CD14-positive monocyte (primary cell): ENCODE data around the gene PIH1D2. TPM values are rescaled to one million over a fixed set of nuclear protein-coding genes. Genes with fewer than 3 reads are reported as not detected.
"Not testable (repeated sequence)": the region's sequence is repeated elsewhere in the genome, so short reads cannot be mapped to it uniquely, and the experiment has no call there.

Source experiments
- DNase-seq, 3 donors: peaks; one replicate each; pipeline ENCODE4 v3.0.0-alpha.2; 2011 to 2022
- H2AFZ ChIP-seq: 2 replicates; pipeline ENCODE4 v1.6.0; 2012; ENCODE audit warnings: mild to moderate bottlenecking, low read depth, low read length, inconsistent platforms; ENCODE audit not compliant: insufficient read depth, poor library complexity, severe bottlenecking
- H3K27ac ChIP-seq, 2 donors: 1 replicate in 1 of 2; 2 replicates in 1 of 2; pipeline ENCODE4 v1.5.1; 2012 to 2013; ENCODE audit warnings: low read length in 2 of 2, control low read depth in 1 of 2, inconsistent platforms in 1 of 2, low read depth in 1 of 2, mild to moderate bottlenecking in 1 of 2
- H3K27me3 ChIP-seq, 2 donors: one replicate each; pipeline versions ENCODE4 v1.6.0 to v1.6.1; 2011 to 2013; ENCODE audit warnings: low read length in 2 of 2; ENCODE audit not compliant: control insufficient read depth in 2 of 2, insufficient read depth in 2 of 2
- H3K36me3 ChIP-seq, 2 donors: replicated peaks in 1 of 2; 1 replicate in 1 of 2; 2 replicates in 1 of 2; pipeline versions ENCODE4 v1.5.1 to v1.6.1; 2012 to 2013; ENCODE audit warnings: low read length in 2 of 2, control low read depth in 1 of 2, inconsistent platforms in 1 of 2, mild to moderate bottlenecking in 1 of 2; ENCODE audit not compliant: insufficient read depth in 2 of 2, control insufficient read depth in 1 of 2
- H3K4me1 ChIP-seq, 2 donors: 1 replicate in 1 of 2; 2 replicates in 1 of 2; pipeline versions ENCODE4 v1.5.1 to v1.6.1; 2012 to 2013; ENCODE audit warnings: low read length in 2 of 2, control low read depth in 1 of 2, inconsistent platforms in 1 of 2, mild to moderate bottlenecking in 1 of 2, moderate library complexity in 1 of 2; ENCODE audit not compliant: insufficient read depth in 2 of 2, control insufficient read depth in 1 of 2
- H3K4me2 ChIP-seq: replicated peaks from 2 replicates; pipeline ENCODE3; 2012; ENCODE audit warnings: low read length, moderate library complexity, mild to moderate bottlenecking; ENCODE audit not compliant: poor library complexity, severe bottlenecking; ENCODE audit errors: extremely low read depth
- H3K4me3 ChIP-seq, 3 experiments: fragments of 200-600 bp in 1 of 3; sonication (generic) in 1 of 3; replicated peaks in 1 of 3; 1 replicate in 2 of 3; 2 replicates in 1 of 3; pipeline ENCODE4 v1.5.1; 2011 to 2013; ENCODE audit warnings: low read length in 3 of 3, mild to moderate bottlenecking in 3 of 3, control low read depth in 2 of 3, low read depth in 2 of 3, inconsistent platforms in 1 of 3, moderate library complexity in 1 of 3
- H3K79me2 ChIP-seq: 2 replicates; pipeline ENCODE4 v1.6.0; 2012; ENCODE audit warnings: mild to moderate bottlenecking, control low read depth, inconsistent platforms, low read length, moderate library complexity; ENCODE audit not compliant: insufficient read depth
- H3K9ac ChIP-seq: 2 replicates; pipeline ENCODE4 v1.6.0; 2017; ENCODE audit warnings: low read length, mild to moderate bottlenecking; ENCODE audit not compliant: insufficient read depth, poor library complexity, severe bottlenecking
- H3K9me3 ChIP-seq, 2 donors: replicated peaks in 1 of 2; 1 replicate in 1 of 2; 2 replicates in 1 of 2; pipeline versions ENCODE4 v1.5.1 to v1.6.1; 2012 to 2013; ENCODE audit warnings: low read length in 2 of 2, control low read depth in 1 of 2; ENCODE audit not compliant: control insufficient read depth in 1 of 2, insufficient read depth in 1 of 2
- H4K20me1 ChIP-seq: 2 replicates; pipeline ENCODE4 v1.6.0; 2012; ENCODE audit warnings: mild to moderate bottlenecking, low read length, control low read depth, moderate library complexity; ENCODE audit not compliant: insufficient read depth
- H3K27ac Mint-ChIP-seq, 7 donors: one replicate each; pipeline ENCODE4 v1.8.0; 2020; ENCODE audit warnings: mild to moderate bottlenecking in 7 of 7, mixed read lengths in 7 of 7, moderate library complexity in 6 of 7, inconsistent platforms in 2 of 7
- H3K27me3 Mint-ChIP-seq, 3 donors: one replicate each; pipeline ENCODE4 v1.8.0; 2021 to 2022; ENCODE audit warnings: low read depth in 3 of 3, mild to moderate bottlenecking in 3 of 3, mixed read lengths in 3 of 3, moderate library complexity in 3 of 3, inconsistent platforms in 1 of 3
- H3K36me3 Mint-ChIP-seq, 2 donors: one replicate each; pipeline ENCODE4 v1.8.0; 2020; ENCODE audit warnings: mixed read lengths in 2 of 2, inconsistent platforms in 1 of 2, mild to moderate bottlenecking in 1 of 2
- H3K4me1 Mint-ChIP-seq: one replicate; pipeline ENCODE4 v1.8.0; 2020; ENCODE audit warnings: mild to moderate bottlenecking, mixed read lengths
- H3K4me3 Mint-ChIP-seq, 2 donors: one replicate each; pipeline ENCODE4 v1.8.0; 2020; ENCODE audit warnings: mild to moderate bottlenecking in 2 of 2, mixed read lengths in 2 of 2, moderate library complexity in 1 of 2
- H3K9me3 Mint-ChIP-seq, 7 donors: one replicate each; pipeline ENCODE4 v1.8.0; 2020 to 2022; ENCODE audit warnings: mixed read lengths in 7 of 7, mild to moderate bottlenecking in 6 of 7, moderate library complexity in 6 of 7, inconsistent platforms in 2 of 7
- WGBS: methylation state at CpG from one replicate; pipeline ENCODE4 v1.1.5; 2013; ENCODE audit warnings: missing lambda C conversion rate; ENCODE audit not compliant: insufficient coverage; 5-methylcytosine and 5-hydroxymethylcytosine counted together
- intact Hi-C, 2 donors: fragments of 100-400 bp; cut with micrococcal nuclease; formaldehyde crosslinking; loops; one replicate each; pipeline versions ENCODE4 v1.15.0 to v1.15.1; 2023
- polyA plus RNA-seq, 3 donors: library from polyadenylated mRNA; depleted of rRNA in 1 of 3; unstranded in 2 of 3; stranded (reverse) in 1 of 3; fragments of 300-500 nt in 2 of 3; fragments of >200 nt in 1 of 3; fragmentation: Illumina TruSeq in 2 of 3; gene quantifications; 1 replicate in 2 of 3; 2 replicates in 1 of 3; pipeline ENCODE4 v1.2.3, GENCODE V29; 2012 to 2021
- TF ChIP-seq, protein P1 (sequence below): fragments of 200-600 bp; IDR thresholded peaks from one replicate; pipeline ENCODE4 v1.8.0; 2022; ENCODE audit warnings: antibody characterized with exemption, mild to moderate bottlenecking

The PIH1D2 gene
- polyA plus RNA-seq, 3 donors: not detected

DNA sequence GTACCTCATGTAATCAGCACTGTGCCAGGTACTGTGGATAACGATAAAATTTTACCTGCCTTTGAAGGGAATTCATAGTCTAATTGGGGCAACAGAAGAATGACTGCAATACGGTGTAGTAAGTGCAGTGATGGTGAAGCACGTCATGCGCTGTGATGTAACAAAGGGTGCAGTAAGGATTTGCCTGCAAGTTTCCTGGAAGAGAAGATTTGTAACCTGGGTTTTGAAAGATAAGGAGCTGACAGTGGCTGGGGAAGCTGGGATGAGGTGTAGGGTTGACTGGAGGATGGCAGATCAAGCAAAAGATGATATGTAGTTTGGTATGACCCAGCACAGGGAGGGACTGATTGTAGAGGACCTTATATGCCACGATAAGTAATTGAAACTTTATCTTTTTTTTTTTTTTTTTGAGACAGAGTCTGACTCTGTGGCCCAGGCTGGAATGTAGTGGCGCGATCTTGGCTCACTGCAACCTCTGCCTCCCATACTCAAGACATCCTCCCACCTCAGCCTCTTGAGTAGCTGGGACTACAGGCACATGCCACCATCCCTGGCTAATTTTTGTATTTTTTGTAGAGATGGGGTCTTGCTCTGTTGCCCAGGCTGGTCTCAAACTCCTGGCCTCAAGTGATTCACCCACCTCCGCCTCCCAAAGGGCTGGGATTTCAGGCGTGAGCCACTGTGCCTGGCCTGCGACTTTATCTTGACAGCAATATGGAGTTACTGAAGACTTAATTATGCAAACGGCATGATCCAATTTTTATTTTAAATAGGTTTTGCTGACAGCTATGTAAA, 24.1 kb upstream of the PIH1D2 start:
- H3K4me3 ChIP-seq: no peak overlapping the region
- H3K4me2 ChIP-seq: no peak overlapping the region
- H3K4me1 ChIP-seq: peaks cover 2 to 5% of the 10 kb centered on the region in 2 donors
- no peaks in the 10 kb centered on the region for H3K9me3 Mint-ChIP-seq
- no peaks in the 10 kb centered on the region for H3K9me3 ChIP-seq
- H3K79me2 ChIP-seq: peaks cover 8% of the 10 kb centered on the region
- H3K36me3 Mint-ChIP-seq: peaks cover 46 to 49% of the 10 kb centered on the region in 2 donors
- H3K27me3 Mint-ChIP-seq: peaks cover 0 to 1% (median 0%) of the 10 kb centered on the region in 3 donors
- no peak overlapping the region for H3K27ac ChIP-seq
- TF ChIP-seq, protein P1, sequence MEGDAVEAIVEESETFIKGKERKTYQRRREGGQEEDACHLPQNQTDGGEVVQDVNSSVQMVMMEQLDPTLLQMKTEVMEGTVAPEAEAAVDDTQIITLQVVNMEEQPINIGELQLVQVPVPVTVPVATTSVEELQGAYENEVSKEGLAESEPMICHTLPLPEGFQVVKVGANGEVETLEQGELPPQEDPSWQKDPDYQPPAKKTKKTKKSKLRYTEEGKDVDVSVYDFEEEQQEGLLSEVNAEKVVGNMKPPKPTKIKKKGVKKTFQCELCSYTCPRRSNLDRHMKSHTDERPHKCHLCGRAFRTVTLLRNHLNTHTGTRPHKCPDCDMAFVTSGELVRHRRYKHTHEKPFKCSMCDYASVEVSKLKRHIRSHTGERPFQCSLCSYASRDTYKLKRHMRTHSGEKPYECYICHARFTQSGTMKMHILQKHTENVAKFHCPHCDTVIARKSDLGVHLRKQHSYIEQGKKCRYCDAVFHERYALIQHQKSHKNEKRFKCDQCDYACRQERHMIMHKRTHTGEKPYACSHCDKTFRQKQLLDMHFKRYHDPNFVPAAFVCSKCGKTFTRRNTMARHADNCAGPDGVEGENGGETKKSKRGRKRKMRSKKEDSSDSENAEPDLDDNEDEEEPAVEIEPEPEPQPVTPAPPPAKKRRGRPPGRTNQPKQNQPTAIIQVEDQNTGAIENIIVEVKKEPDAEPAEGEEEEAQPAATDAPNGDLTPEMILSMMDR: no peak
- H2AFZ ChIP-seq: no peak overlapping the region
- DNase-seq: no peak
- H3K4me1 Mint-ChIP-seq: peaks cover 4% of the 10 kb centered on the region
- WGBS: 90% methylated on average over 4 of the region's 11 CpGs
- H4K20me1 ChIP-seq: peaks cover 13% of the 10 kb centered on the region
- no peak overlapping the region for H3K4me3 Mint-ChIP-seq
- H3K36me3 ChIP-seq: peaks cover 32 to 59% of the 10 kb centered on the region in 2 donors
- intact Hi-C loops: no loop called here
- no peaks in the 10 kb centered on the region for H3K27me3 ChIP-seq
- no peak overlapping the region for H3K9ac ChIP-seq
- peak overlapping the region in 2 of 7 donors; percentile 15 to 22 for H3K27ac Mint-ChIP-seq

DNA sequence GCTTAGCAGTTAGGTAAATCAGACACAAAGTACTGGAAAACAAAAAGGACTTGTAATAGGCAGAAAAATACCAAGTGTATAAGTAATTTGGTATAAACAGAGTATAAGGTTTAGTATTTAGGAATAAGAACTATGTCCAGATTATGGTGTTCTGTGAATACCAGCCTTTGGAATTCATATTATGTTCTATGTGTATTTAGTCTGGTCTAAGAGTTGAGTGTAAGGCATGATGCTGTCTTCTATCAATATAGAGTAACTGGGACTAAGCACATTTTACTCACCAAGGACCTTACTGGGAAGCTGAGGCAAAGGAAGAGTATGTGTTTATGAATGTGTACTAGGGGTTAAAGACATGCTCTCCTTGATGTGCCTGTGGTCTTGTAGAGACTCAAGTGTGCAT, 22.4 kb upstream of the PIH1D2 start:
- H3K9ac ChIP-seq: no peak overlapping the region
- Mint-ChIP-seq H3K27me3 (peaks cover 0 to 1% (median 0%) of the 10 kb centered on the region in 3 donors), H3K9me3 (no peaks in the 10 kb centered on the region), H3K4me3 (no peak overlapping the region), H3K4me1 (peaks cover 3% of the 10 kb centered on the region), H3K27ac (no peak overlapping the region), H3K36me3 (peaks cover 62 to 64% of the 10 kb centered on the region in 2 donors)
- peaks cover 20% of the 10 kb centered on the region for H3K79me2 ChIP-seq
- H3K27me3 ChIP-seq: no peaks in the 10 kb centered on the region
- no peak overlapping the region for H2AFZ ChIP-seq
- no peak for DNase-seq
- no peaks in the 10 kb centered on the region for H3K9me3 ChIP-seq
- no peak overlapping the region for H3K4me3 ChIP-seq
- H3K27ac ChIP-seq: no peak overlapping the region
- TF ChIP-seq, protein P1: no peak
- peaks cover 19% of the 10 kb centered on the region for H4K20me1 ChIP-seq
- no peaks in the 10 kb centered on the region for H3K4me1 ChIP-seq
- intact Hi-C loops: no loop called here
- peaks cover 48 to 77% of the 10 kb centered on the region in 2 donors for H3K36me3 ChIP-seq
- no peak overlapping the region for H3K4me2 ChIP-seq

DNA sequence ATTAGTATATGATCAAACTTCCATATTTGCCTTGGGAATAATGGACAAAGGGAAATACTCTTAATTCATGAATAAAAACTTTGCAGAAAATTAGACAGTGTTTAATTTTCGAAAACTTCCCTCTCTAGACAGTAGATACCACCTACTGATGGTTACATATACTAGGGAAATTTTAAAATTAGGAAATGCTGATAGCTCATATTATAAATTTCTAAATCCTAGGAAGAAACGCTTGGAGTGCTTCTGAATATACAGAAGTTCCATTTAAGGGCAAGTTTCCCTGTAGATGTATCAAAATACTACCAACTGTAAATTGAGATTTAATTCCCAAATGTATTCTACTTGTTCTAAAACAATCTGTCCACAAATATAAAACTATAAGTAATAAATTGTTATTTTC, 21.5 kb upstream of the PIH1D2 start:
- Histone ChIP-seq H3K36me3 (peaks cover 56 to 86% of the 10 kb centered on the region in 2 donors), H4K20me1 (peaks cover 19% of the 10 kb centered on the region), H3K79me2 (peaks cover 28% of the 10 kb centered on the region)
- H3K4me3 Mint-ChIP-seq, H3K27ac ChIP-seq, H3K9me3 ChIP-seq, H2AFZ ChIP-seq, DNase-seq, H3K27me3 ChIP-seq, H3K4me1 ChIP-seq, H3K4me2 ChIP-seq, H3K4me3 ChIP-seq, H3K27me3 Mint-ChIP-seq, H3K9ac ChIP-seq, H3K27ac Mint-ChIP-seq, H3K4me1 Mint-ChIP-seq, H3K9me3 Mint-ChIP-seq, intact Hi-C loops: not testable (repeated sequence)
- peaks cover 70 to 73% of the 10 kb centered on the region in 2 donors for H3K36me3 Mint-ChIP-seq
- no CpG with 5 or more reads among the region's 2 CpGs for WGBS
